Measurements from ENCODE around the gene OR2A14. TPM values are rescaled to one million over a fixed set of nuclear protein-coding genes. Genes with fewer than 3 reads are reported as not detected.
"Not testable (repeated sequence)": the region's sequence is repeated elsewhere in the genome, so short reads cannot be mapped to it uniquely, and the experiment has no call there.

The OR2A14 gene
- total RNA-seq, 1 experiment from 2014 or later, result not detected

DNA sequence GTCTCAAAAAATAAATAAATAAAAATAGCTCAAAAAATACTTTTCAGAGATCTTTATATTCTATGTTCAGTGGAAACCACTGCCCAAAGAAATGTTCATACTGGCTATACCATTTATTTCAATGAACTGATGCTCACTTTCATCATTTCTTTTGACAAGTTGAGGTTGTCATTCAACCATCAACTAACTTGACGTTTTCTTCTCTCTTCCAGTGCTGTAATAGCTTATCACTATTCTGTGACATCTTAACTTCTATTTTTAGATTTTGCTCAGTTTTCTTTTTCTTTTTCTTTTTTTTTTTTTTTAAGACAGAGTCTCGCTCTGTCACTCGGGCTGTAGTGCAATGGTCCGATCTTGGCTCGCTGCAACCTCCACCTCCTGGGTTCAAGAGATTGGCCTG lies 51.6 kb downstream of the OR2A14 start:
- Histone ChIP-seq H3K36me3 (ENCODE audit: control insufficient read depth, insufficient read depth, low read length) (no peaks in the 10 kb centered on the region), H3K4me1 (ENCODE audit: control insufficient read depth, insufficient read depth, low read length) (no peaks in the 10 kb centered on the region), H3K4me3 (ENCODE audit: low read depth in 2 of 2, low read length in 2 of 2) (no peak overlapping the region), H3K27ac (ENCODE audit: low read length) (no peak overlapping the region), H3K9me3 (ENCODE audit: control insufficient read depth, insufficient read depth, low read depth, low read length) (no peaks in the 10 kb centered on the region), H3K27me3 (ENCODE audit: control insufficient read depth, insufficient read depth, low read length) (no peaks in the 10 kb centered on the region)
- no peak for TF ChIP-seq SIN3A (IDR thresholded peaks at IDR 0.05; ENCODE audit: borderline replicate concordance, insufficient read depth, low read depth, low read length)
- TF ChIP-seq, protein P1, sequence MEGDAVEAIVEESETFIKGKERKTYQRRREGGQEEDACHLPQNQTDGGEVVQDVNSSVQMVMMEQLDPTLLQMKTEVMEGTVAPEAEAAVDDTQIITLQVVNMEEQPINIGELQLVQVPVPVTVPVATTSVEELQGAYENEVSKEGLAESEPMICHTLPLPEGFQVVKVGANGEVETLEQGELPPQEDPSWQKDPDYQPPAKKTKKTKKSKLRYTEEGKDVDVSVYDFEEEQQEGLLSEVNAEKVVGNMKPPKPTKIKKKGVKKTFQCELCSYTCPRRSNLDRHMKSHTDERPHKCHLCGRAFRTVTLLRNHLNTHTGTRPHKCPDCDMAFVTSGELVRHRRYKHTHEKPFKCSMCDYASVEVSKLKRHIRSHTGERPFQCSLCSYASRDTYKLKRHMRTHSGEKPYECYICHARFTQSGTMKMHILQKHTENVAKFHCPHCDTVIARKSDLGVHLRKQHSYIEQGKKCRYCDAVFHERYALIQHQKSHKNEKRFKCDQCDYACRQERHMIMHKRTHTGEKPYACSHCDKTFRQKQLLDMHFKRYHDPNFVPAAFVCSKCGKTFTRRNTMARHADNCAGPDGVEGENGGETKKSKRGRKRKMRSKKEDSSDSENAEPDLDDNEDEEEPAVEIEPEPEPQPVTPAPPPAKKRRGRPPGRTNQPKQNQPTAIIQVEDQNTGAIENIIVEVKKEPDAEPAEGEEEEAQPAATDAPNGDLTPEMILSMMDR (IDR thresholded peaks at IDR 0.05), result no peak
- BruUV-seq (replicated peaks), result no TSS peak
- CTCF ChIA-PET, result no interaction called here
- in situ Hi-C loops (cut with HindIII; ENCODE audit: low pct_unique_long_range_greater_than_20kb, low sequenced_read_pairs) (no loop called here), intact Hi-C loops (cut with micrococcal nuclease; ENCODE audit: unreplicated experiment) (loop anchor here (5.0 kb wide), 1 partner anchor 218 kb away; no protein-coding TSS in a partner anchor)
- POLR2A ChIA-PET, result no interaction called here
- no peak for ATAC-seq
- DNase-seq (ENCODE audit: low read depth, low spot score), result no peak

DNA sequence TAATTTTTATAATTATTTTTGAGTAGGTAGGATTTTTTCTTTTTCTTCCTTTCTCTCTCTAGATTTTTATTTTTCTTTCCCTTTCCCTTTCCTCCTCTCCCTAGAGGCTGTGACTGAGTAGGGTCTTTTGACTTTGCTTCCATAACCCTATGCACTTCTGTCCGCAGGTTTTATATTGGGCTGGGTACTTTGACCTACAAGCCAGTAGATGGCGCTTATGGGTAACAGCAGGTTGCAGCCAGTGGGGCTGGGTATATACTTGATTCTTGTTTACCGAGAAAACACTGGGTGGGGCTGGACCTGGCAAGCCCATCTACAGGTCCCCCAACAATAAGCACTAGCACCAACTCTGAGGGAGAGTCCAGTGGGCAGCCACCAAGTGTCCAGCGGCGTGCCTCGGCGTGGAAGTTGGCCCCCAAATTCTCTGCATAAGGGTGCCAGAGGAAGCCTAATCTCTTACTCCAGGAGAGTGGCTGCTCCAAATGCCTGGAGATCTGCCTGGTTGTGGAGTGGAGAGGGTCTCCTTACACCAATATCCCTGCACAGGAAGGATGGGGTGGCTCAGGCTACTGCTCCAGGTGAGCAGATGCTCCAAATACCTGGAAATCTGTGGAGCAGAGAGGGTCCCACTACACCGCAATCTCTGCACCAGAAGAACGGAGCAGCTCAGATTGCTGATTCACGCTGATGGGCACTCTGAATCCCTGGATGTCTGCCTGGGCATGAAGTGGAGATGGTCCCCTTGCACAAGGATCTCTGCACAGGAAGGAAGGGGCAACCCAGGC lies 55.6 kb downstream of the OR2A14 start:
- BruUV-seq (replicated peaks); H3K4me3 ChIP-seq (ENCODE audit: low read depth in 2 of 2, low read length in 2 of 2); H3K9me3 ChIP-seq (ENCODE audit: control insufficient read depth, insufficient read depth, low read depth, low read length); POLR2A ChIA-PET; H3K27me3 ChIP-seq (ENCODE audit: control insufficient read depth, insufficient read depth, low read length); in situ Hi-C loops (cut with HindIII; ENCODE audit: low pct_unique_long_range_greater_than_20kb, low sequenced_read_pairs); H3K36me3 ChIP-seq (ENCODE audit: control insufficient read depth, insufficient read depth, low read length); CTCF ChIA-PET; DNase-seq (ENCODE audit: low read depth, low spot score); H3K4me1 ChIP-seq (ENCODE audit: control insufficient read depth, insufficient read depth, low read length); H3K27ac ChIP-seq (ENCODE audit: low read length): not testable (repeated sequence)
- ATAC-seq, result peak; percentile 91
- intact Hi-C loops (cut with micrococcal nuclease; ENCODE audit: unreplicated experiment), result loop anchor here (5.0 kb wide), 1 partner anchor 214 kb away; no protein-coding TSS in a partner anchor
- TF ChIP-seq, protein P1 (IDR thresholded peaks at IDR 0.05), result peak; percentile 85

DNA sequence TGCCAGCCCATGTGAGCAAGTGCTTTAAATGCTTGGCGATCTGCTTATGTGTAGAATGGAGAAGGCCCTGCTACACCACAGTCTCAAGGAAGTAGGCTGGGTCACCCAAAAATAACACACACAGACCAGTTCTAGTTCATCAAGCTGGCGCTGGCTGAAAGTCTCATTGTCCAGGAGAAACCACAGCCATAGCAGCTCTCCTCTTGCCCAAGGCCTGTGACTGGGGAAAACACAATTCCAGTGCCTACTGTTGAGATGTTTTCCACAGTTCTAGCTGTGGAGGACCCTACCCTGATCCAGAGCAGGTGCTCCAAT lies 56.1 kb downstream of the OR2A14 start:
- H3K27me3 ChIP-seq (ENCODE audit: control insufficient read depth, insufficient read depth, low read length); H3K9me3 ChIP-seq (ENCODE audit: control insufficient read depth, insufficient read depth, low read depth, low read length); H3K27ac ChIP-seq (ENCODE audit: low read length); POLR2A ChIA-PET; H3K36me3 ChIP-seq (ENCODE audit: control insufficient read depth, insufficient read depth, low read length); H3K4me1 ChIP-seq (ENCODE audit: control insufficient read depth, insufficient read depth, low read length); DNase-seq (ENCODE audit: low read depth, low spot score); H3K4me3 ChIP-seq (ENCODE audit: low read depth in 2 of 2, low read length in 2 of 2); CTCF ChIA-PET; BruUV-seq (replicated peaks); in situ Hi-C loops (cut with HindIII; ENCODE audit: low pct_unique_long_range_greater_than_20kb, low sequenced_read_pairs): not testable (repeated sequence)
- intact Hi-C loops (cut with micrococcal nuclease; ENCODE audit: unreplicated experiment), result loop anchor here (5.0 kb wide), 1 partner anchor 213 kb away; no protein-coding TSS in a partner anchor
- 0 out of 2 replicates have a peak, but pooled peaks have one; percentile 26 for ATAC-seq

Other genes starting within 250 kb of the OR2A14 start
- 35.2 TPM for gene TCAF1, start 221.0 kb upstream of the OR2A14 start, total RNA-seq (2021; ENCODE audit: unreplicated experiment)
- not detected for gene OR2F2, start 187.9 kb upstream of the OR2A14 start, total RNA-seq (2021; ENCODE audit: unreplicated experiment)
- not detected for gene OR2F1, start 168.3 kb upstream of the OR2A14 start, total RNA-seq (2021; ENCODE audit: unreplicated experiment)
- gene OR6B1, start 122.9 kb upstream of the OR2A14 start, total RNA-seq (2021; ENCODE audit: unreplicated experiment), result not detected
- not detected for gene OR2A5, start 74.2 kb upstream of the OR2A14 start, total RNA-seq (2021; ENCODE audit: unreplicated experiment)
- gene OR2A25, start 53.4 kb upstream of the OR2A14 start, total RNA-seq (2021; ENCODE audit: unreplicated experiment), result not detected
- not detected for gene OR2A12, start 36.9 kb upstream of the OR2A14 start, total RNA-seq (2021; ENCODE audit: unreplicated experiment)
- gene OR2A2, start 13.6 kb upstream of the OR2A14 start, total RNA-seq (2021; ENCODE audit: unreplicated experiment), result not detected
- 5.9 TPM for gene CTAGE4, start 60.3 kb downstream of the OR2A14 start, total RNA-seq (2021; ENCODE audit: unreplicated experiment)
- 12.0 TPM for gene ARHGEF35, start 72.7 kb downstream of the OR2A14 start, total RNA-seq (2021; ENCODE audit: unreplicated experiment)
- not detected for gene OR2A42, start 116.4 kb downstream of the OR2A14 start, total RNA-seq (2021; ENCODE audit: unreplicated experiment)
- gene OR2A7, start 141.6 kb downstream of the OR2A14 start, total RNA-seq (2021; ENCODE audit: unreplicated experiment), result 0.82 TPM
- gene CTAGE8, start 146.1 kb downstream of the OR2A14 start, total RNA-seq (2021; ENCODE audit: unreplicated experiment), result 5.2 TPM
- not detected for gene OR2A1, start 189.2 kb downstream of the OR2A14 start, total RNA-seq (2021; ENCODE audit: unreplicated experiment)
- gene ARHGEF5, start 232.2 kb downstream of the OR2A14 start, total RNA-seq (2021; ENCODE audit: unreplicated experiment), result 37.1 TPM